Activated T-cell treated with anti-CD3 and anti-CD28 coated beads, Interleukin-2, amount 50 U/mL, for 1 hour (primary cell): ENCODE data around the gene SP6.

ENCODE experiments used
- DNase-seq: peaks from one replicate; pipeline ENCODE4 v3.0.0-alpha.2; 2020

The SP6 gene

GRCh38 chr17:47853616-47854015, 2.7 kb upstream of the SP6 start:
- DNase-seq = no peak

- no peak for DNase-seq
Measured at GRCh38 chr17:47852113-47852949, 1.4 kb upstream of the SP6 start.

- no peak for DNase-seq
Measured at GRCh38 chr17:47851764-47852112, 775 bp upstream of the SP6 start.

- DNase-seq = no peak
Measured at GRCh38 chr17:47850373-47850691, 631 bp downstream of the SP6 start.

- no peak for DNase-seq
Measured at GRCh38 chr17:47848198-47848513, 2.8 kb downstream of the SP6 start.

- DNase-seq = peak; percentile 46
Measured at GRCh38 chr17:47847341-47848197, 3.4 kb downstream of the SP6 start.

- no peak for DNase-seq
Measured at GRCh38 chr17:47846716-47847340, 4.1 kb downstream of the SP6 start.

- DNase-seq = no peak
Measured at GRCh38 chr17:47845716-47846075, 5.3 kb downstream of the SP6 start.

GRCh38 chr17:47844814-47845715, 5.9 kb downstream of the SP6 start:
- DNase-seq = no peak

GRCh38 chr17:47844227-47844626, 6.7 kb downstream of the SP6 start:
- DNase-seq = no peak

- no peak for DNase-seq
Measured at GRCh38 chr17:47843391-47843730, 7.6 kb downstream of the SP6 start.

- DNase-seq = no peak
Measured at GRCh38 chr17:47841488-47842291, 9.3 kb downstream of the SP6 start.

- DNase-seq = peak; percentile 91
Measured at GRCh38 chr17:47840742-47841487, 10.0 kb downstream of the SP6 start, which contains the start of gene SCRN2. SCRN2 (minus strand) TSS chr17:47841273; CDS start chr17:47840843, 430 bp downstream.

- no peak for DNase-seq
Measured at GRCh38 chr17:47840001-47840741, 10.8 kb downstream of the SP6 start.

GRCh38 chr17:47839071-47839470, 11.9 kb downstream of the SP6 start:
- no peak for DNase-seq

GRCh38 chr17:47838636-47839035, 12.3 kb downstream of the SP6 start:
- no peak for DNase-seq

- DNase-seq = no peak
Measured at GRCh38 chr17:47837401-47838039, 13.4 kb downstream of the SP6 start.

GRCh38 chr17:47836601-47837000, 14.4 kb downstream of the SP6 start:
- DNase-seq = no peak

GRCh38 chr17:47834756-47835155, 16.2 kb downstream of the SP6 start:
- no peak for DNase-seq

- DNase-seq = no peak
Measured at GRCh38 chr17:47831934-47832327, 19.0 kb downstream of the SP6 start.
